SK-N-MC (cell line): ENCODE results near the gene SRPRB.

Experiments used
- EZH2 ChIP-seq: fragments of 200-600 bp; sonication (generic); IDR thresholded peaks from one replicate; pipeline ENCODE4 v1.6.1; 2017; ENCODE audit warnings: antibody characterized with exemption
- POLR2AphosphoS5 ChIP-seq: IDR thresholded peaks from 2 replicates; pipeline ENCODE4 v1.6.1; 2012; ENCODE audit warnings: mild to moderate bottlenecking, low read depth, low read length, borderline replicate concordance

DNA sequence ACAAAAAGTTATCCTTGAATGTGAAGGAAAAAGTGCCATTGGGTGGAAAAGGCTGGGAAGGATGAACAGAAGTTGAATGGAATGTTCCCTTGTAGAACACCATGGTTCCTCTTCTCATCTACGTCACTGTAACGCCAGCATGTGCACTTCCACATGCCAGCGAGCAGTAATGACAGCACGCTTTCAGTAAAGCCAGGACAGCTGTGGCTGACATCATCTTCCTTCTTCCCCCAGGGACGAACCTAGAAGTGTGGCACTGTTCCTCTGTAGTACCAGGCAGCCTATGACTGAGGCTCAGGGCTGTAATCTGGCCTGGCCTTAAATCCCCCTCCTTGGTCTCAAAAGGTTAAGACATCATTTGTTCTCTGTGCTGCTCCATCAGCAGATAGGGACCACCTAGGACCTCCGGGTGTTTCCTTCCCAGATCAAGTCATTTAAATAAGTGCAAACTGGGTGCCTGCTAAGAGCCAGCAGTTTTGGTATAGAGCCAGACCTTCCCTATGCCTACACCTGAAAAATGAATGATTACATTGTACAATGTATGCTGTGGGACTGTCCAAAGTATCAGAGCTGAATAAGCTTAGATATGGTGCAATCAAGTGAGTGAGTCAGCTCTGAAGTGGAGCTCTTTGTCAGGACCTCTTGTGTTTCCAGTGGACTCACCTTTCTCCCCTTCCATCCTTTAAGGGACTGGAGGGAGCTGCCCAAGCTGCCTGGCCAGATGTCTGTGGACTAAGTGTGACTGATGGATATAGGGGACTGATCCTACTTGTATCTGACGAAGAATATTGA lies 5.6 kb upstream of the SRPRB start:
- TF ChIP-seq POLR2AphosphoS5 (no peak), EZH2 (no peak)
